HG02970 (cell line): Measurements from ENCODE around the gene NAA80.

Experiments used
- ATAC-seq: cut with Tn5 transposase; IDR thresholded peaks from one replicate; pipeline ENCODE4 v1.9.1; 2021; ENCODE audit warnings: mild to moderate bottlenecking, moderate library complexity, moderate number of reproducible peaks; ENCODE audit not compliant: unreplicated experiment, low FRiP score

NAA80 gene

GRCh38 chr3:50331364-50331907 lies 32.2 kb upstream of the NAA80 start:
- ATAC-seq, result no peak

- ATAC-seq, result no peak
These were observed 31.1 kb upstream of the NAA80 start for GRCh38 chr3:50330330-50330729.

DNA sequence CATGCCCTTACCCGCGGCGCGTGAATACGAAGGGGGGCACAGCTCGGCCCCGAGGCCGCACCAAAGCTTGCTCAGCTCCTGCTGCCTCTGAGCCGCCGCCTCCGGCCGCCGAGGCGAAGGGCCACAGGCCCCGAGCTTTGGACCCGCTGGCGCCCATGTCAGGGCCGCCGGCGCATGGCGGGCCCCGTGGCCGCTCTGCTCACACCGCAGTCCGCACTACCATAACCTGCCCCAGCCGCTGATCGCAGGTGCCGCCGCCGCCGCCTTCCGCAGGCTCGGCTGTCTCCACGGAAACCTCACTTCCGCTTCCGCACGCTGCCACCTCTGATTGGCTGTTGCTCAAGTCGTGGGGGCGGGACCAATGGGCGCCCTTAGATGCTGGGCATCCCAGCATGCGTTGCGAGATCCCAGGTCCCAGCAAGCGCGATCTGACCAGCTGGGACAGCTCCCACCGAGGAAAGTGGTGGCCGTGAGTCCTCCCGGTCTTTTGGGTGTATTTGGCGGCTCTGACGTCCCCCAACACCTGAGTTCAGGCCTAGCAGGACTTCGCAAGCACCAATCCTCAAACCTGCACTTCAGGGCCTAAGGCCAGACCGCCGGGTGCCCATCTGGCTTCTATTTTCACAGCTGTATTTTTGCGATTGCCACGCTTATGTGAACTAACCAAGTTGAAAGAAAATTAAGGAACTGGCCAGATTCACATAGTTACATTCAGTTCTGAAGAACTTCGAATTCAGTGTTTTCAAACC lies 28.9 kb upstream of the NAA80 start, which contains the start of gene TUSC2:
TUSC2 (minus strand) TSS at position 281 of the 749 bp plus-strand sequence; CDS start at position 157, 124 bp downstream.
- ATAC-seq, result peak; percentile 85

GRCh38 chr3:50327129-50327528 lies 27.9 kb upstream of the NAA80 start:
- ATAC-seq, result no peak

- no peak for ATAC-seq
These were observed 27.0 kb upstream of the NAA80 start for GRCh38 chr3:50326182-50326541.

- ATAC-seq, result no peak
These were observed 26.4 kb upstream of the NAA80 start for GRCh38 chr3:50325497-50326181.

- ATAC-seq, result no peak
These were observed 25.9 kb upstream of the NAA80 start for GRCh38 chr3:50325113-50325480.

DNA sequence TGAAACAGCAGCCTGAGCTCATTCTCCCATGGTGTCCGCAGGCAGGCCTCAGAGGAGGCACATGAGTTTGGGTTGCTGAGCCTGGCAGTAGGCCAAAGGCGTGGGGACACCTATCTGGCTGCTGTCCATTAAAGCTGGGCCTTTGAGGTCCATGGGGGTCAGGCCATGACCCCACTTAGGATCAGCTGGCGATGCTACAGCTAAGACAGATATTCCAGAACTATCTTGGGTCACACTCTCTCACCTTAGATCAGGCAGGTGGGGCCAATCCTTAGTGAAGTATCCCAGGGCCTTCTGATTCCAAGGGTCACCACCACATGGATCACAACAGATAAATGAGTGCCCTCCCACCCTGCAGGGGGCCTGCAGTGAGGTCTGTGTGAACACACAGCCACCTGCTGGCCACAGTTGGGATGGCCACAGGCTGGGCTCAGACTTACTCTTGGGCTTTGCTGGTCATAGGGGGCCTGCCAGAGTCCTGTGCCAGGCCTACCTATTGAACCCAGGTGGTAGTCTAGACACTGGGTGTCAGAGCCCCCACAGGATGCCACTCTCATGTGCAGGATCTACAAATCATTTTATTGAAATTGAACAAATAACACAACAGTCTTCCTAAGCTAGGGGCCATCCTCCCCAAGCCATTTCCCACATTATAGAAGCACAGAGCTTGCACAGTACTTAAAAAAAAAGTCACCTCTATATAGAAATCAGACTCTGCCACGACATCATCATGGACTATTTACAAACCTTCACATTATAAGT lies 25.3 kb upstream of the NAA80 start:
- no peak for ATAC-seq

DNA sequence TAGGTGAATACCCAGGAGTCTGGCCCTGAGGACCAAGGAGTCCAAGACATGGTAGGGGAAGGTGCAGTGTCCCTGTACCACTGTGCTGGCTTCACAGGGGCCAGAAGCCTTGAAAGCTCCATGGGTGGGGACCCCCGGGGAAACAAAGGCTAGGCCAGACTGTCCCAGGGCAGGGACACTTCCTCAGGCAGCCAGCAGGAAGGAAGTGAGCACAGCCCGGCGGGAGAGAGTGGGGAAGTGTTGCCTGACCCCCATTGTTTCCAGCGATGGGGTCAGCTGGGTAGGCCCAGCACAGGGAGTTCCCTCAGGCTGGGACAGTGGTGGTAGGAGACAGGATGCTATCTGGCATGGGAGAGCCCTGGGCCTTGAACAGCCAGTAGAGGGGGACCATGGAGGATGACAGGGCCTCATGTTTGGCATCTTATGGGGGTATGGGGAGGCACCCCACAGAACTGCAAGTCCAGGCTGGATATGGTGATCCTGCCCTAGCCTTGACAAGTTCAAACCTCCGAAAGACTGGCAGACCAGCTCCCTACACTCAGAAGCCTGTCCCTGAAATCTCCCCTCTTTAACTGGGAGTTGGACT lies 24.5 kb upstream of the NAA80 start:
- no peak for ATAC-seq

DNA sequence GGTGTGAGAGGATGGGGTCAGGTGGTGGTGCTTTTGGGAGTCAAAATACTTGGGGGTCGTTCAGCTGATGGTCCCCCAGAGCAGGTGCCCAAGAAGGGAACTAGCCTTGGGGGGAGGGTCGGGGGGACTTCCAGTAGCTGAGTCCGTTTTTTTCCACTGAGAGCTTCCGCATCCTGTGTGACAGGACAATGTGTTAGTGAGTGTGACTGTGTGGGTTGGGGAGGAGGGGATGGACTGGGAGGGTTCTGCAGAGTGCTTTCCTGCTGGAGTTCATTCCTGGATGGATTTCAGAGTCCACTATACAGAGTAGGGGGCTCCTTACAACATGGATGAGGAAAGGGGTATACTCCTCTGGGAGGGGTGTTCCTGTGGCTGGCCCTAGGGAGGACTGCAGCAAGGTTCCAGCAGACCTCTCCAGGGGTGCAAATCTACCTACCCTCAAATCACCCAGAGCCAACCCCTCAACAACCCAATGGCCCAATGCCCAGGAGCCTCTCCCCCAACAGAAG lies 23.9 kb upstream of the NAA80 start:
- ATAC-seq, result no peak

- no peak for ATAC-seq
These were observed 23.3 kb upstream of the NAA80 start, which contains the start of gene HYAL2 for GRCh38 chr3:50322386-50323091. Gene HYAL2 (minus strand): TSS chr3:50322745. CDS start chr3:50320489, 2,256 bp downstream.

DNA sequence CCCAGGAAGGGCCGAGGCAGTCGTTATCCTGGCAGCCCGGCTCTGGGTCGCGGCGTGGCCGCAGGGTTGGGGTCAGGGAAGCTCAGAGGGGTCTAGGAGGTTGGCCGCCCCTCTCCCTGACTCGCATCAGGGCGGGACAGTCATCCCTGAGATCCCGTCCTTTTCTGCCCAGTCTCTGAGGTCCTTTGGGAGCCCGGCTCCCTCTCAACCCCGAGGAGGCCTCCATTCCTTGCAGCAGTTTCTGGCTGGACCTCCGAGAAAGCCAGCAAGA lies 22.8 kb upstream of the NAA80 start:
- no peak for ATAC-seq

GRCh38 chr3:50321336-50322114 lies 22.3 kb upstream of the NAA80 start:
- ATAC-seq, result peak; percentile 72

DNA sequence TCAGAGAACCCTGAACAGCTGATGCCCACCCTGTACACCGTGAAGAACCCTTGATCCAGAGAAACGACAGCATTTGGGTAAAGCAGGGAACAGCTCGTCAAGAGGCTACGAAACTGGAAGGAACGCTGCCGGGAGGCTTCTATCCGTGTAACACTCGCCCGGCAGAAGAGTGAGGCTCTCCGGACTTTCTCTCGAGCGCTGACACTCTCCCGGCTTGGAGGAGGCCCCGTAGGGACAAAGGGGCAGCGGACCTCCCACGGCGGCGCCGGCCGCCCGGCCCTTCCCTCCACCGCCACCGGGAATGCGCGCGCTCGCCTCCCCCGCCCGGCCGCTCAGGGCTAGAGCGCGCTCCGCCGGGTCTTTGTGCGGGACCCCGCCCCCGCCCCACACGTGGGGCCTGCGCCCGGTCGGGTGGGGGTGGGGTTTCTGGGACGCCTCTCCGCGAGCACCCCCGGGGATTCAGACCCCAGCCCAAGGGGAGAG lies 21.7 kb upstream of the NAA80 start:
- peak; percentile 44 for ATAC-seq

DNA sequence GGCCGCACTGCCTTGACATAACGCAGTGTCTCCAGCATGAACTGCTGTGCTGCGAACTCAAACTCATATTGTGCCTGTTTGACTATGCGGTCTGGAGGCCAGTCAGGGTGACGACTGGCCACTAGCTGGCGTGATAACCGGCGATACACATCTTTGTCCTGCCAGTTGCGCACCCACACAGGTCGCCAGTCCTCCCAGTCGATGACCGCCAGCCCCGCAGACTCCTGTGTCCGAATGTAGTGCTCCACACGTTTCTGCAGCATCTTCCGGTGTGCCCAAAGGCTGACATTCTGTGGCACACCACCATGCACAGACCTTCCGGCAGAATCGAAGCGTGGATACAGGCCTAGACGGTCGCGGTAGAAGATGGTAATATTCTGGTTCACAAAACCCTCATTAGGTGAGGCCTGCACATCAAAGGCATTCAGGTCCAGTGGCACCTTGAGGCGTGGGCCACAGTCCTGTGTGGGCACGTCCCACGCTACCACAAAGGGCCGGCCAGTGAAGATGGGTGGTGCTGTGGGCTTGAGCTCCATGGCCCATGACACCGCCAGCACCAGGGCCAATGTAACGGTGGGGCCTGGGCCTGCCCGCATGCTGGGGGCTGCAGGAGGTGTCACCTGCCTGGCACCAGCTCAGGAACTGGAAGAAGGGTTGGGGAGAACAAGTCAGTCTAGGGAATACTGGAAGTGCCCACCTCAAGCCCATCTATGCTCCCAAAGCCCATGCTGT lies 20.9 kb upstream of the NAA80 start:
- no peak for ATAC-seq

DNA sequence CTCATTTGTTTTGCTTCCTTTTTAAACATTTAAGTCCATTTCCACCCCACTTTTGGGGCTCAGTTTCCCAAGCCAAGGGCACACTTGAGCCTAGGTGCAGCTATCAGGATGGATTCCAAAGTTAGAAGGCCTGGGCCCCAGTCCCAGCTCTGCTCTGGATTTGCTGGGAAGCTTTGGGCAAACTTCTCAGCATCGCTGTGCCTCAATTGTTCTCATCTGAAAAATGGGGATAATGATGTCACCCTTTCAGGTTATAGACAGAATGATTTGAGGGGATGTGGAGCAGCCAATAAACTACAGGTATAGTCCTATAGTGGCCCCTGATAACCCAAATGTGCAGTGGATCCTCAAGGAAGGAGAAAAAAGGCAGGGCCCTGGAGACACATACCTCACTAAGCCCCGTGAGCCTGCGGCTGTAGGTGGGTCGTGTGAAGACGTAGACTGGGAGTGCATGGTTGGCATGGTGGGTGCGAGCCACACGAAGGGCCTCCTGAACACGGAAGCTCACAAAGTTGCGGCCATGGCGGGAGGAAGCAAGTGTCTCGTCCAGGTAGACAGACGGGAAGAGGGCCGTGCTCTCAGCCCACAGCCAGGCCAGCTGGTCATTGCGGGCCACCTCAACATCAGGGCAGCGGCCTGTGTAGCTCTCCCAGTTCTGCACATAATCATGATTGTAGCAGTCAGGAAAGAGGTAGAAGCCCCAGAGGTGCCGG lies 20.1 kb upstream of the NAA80 start:
- no peak for ATAC-seq

DNA sequence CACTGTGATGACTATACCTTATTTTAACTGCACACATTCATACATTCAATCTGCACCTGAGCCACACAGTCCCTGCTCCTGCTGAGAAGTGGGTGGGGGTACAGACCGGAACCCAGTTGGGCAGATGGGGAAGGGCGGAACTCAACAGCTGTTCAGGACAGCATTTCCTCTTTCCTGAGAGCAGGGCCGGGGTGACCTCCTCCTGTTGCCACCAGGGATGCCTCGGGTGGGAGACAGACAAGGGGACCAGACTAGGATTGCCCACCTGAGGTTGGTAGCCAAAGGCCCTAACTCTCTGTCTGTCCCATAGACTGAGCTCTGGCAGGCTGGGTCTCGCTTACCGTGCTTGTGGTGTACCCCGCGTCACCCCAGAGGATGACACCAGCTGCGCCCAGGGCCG lies 19.4 kb upstream of the NAA80 start:
- ATAC-seq, result no peak

- no peak for ATAC-seq
These were observed 19.0 kb upstream of the NAA80 start for GRCh38 chr3:50318163-50318562.
